Mucosa of gallbladder (tissue), 1 donor: ENCODE measurements around the gene ATIC. TPM values are rescaled to one million over a fixed set of nuclear protein-coding genes. Genes with fewer than 3 reads are reported as not detected.
"Not testable (repeated sequence)": the region's sequence is repeated elsewhere in the genome, so short reads cannot be mapped to it uniquely, and the experiment has no call there.

Experiments
- DNase-seq: peaks from one replicate; pipeline ENCODE4 v3.0.0-alpha.2; 2020; ENCODE audit warnings: low spot score
- total RNA-seq: library from RNA; stranded (reverse); gene quantifications from one replicate; pipeline ENCODE4 v1.2.1, GENCODE V29; 2021
- donor health status: DM: no; HTN: no; CAD: no.

ATIC gene
- total RNA-seq, 1 donor from 2014 or later = 62.8 TPM

GRCh38 chr2:215315301-215315700 is 3.4 kb downstream of the ATIC start:
- no peak for DNase-seq

GRCh38 chr2:215316336-215316735 is 4.5 kb downstream of the ATIC start:
- DNase-seq = no peak

- DNase-seq = no peak
These were observed 7.6 kb downstream of the ATIC start for GRCh38 chr2:215319500-215319899.

- no peak for DNase-seq
These were observed 8.2 kb downstream of the ATIC start for GRCh38 chr2:215320102-215320501.

- no peak for DNase-seq
These were observed 8.8 kb downstream of the ATIC start for GRCh38 chr2:215320679-215321078.

GRCh38 chr2:215324811-215325210 is 13.0 kb downstream of the ATIC start:
- DNase-seq = no peak

GRCh38 chr2:215328066-215328465 is 16.2 kb downstream of the ATIC start:
- no peak for DNase-seq

- no peak for DNase-seq
These were observed 21.2 kb downstream of the ATIC start for GRCh38 chr2:215332872-215333595.

GRCh38 chr2:215338883-215339679 is 27.2 kb downstream of the ATIC start:
- DNase-seq = no peak

GRCh38 chr2:215347878-215348277 is 36.0 kb downstream of the ATIC start:
- no peak for DNase-seq

- DNase-seq = no peak
These were observed 40.7 kb downstream of the ATIC start for GRCh38 chr2:215352602-215353001.

- DNase-seq = no peak
These were observed 43.2 kb downstream of the ATIC start for GRCh38 chr2:215354771-215355695.

GRCh38 chr2:215355801-215356200 is 43.9 kb downstream of the ATIC start:
- DNase-seq = no peak

- no peak for DNase-seq
These were observed 44.6 kb downstream of the ATIC start for GRCh38 chr2:215356334-215356947.

- no peak for DNase-seq
These were observed 45.1 kb downstream of the ATIC start for GRCh38 chr2:215356948-215357461.

- no peak for DNase-seq
These were observed 45.8 kb downstream of the ATIC start for GRCh38 chr2:215357660-215358059.

- DNase-seq = no peak
These were observed 46.5 kb downstream of the ATIC start for GRCh38 chr2:215358312-215358845.

GRCh38 chr2:215358891-215359575 is 47.2 kb downstream of the ATIC start:
- no peak for DNase-seq

GRCh38 chr2:215359576-215359922 is 47.7 kb downstream of the ATIC start:
- DNase-seq = no peak

GRCh38 chr2:215360059-215360458 is 48.2 kb downstream of the ATIC start:
- not testable (repeated sequence) for DNase-seq

- DNase-seq = no peak
These were observed 48.7 kb downstream of the ATIC start for GRCh38 chr2:215360596-215360995.
